NCI-H187 (cell line): ENCODE measurements around the gene EYA4.
A peak's percentile ranks its signal among the peaks of the same experiment; 100 is the strongest.

Source experiments
- DNase-seq, 2 experiments: peaks; one replicate each; lab custom pipeline; 2025; lab: John Stamatoyannopoulos, UW

Gene EYA4

GRCh38 chr6:133241086-133241900, at the start of gene EYA4:
Gene EYA4, plus strand, starts transcription at chr6:133241357. Its CDS starts 33,424 bp downstream, at chr6:133274781.
- no peak for DNase-seq

GRCh38 chr6:133193396-133193795, 47.8 kb upstream of the EYA4 start:
- no peak for DNase-seq

- peak; percentile 7 to 66 for DNase-seq
Measured at GRCh38 chr6:133198725-133199124, 42.4 kb upstream of the EYA4 start.

GRCh38 chr6:133201231-133201630, 39.9 kb upstream of the EYA4 start:
- DNase-seq, result no peak

GRCh38 chr6:133202610-133203343, 38.4 kb upstream of the EYA4 start:
- no peak for DNase-seq

- DNase-seq, result no peak
Measured at GRCh38 chr6:133203344-133203697, 37.8 kb upstream of the EYA4 start.

GRCh38 chr6:133205304-133205703, 35.9 kb upstream of the EYA4 start:
- DNase-seq, result no peak

GRCh38 chr6:133206942-133207341, 34.2 kb upstream of the EYA4 start:
- DNase-seq, result no peak

- no peak for DNase-seq
Measured at GRCh38 chr6:133207754-133208153, 33.4 kb upstream of the EYA4 start.

- no peak for DNase-seq
Measured at GRCh38 chr6:133208183-133208755, 32.9 kb upstream of the EYA4 start.

GRCh38 chr6:133214267-133214666, 26.9 kb upstream of the EYA4 start:
- no peak for DNase-seq

- DNase-seq, result no peak
Measured at GRCh38 chr6:133218852-133219251, 22.3 kb upstream of the EYA4 start.

- DNase-seq, result no peak
Measured at GRCh38 chr6:133223452-133224029, 17.6 kb upstream of the EYA4 start.

GRCh38 chr6:133225560-133225959, 15.6 kb upstream of the EYA4 start:
- no peak for DNase-seq

GRCh38 chr6:133227344-133227743, 13.8 kb upstream of the EYA4 start:
- no peak for DNase-seq

- DNase-seq, result no peak
Measured at GRCh38 chr6:133230052-133230451, 11.1 kb upstream of the EYA4 start.

GRCh38 chr6:133235221-133235620, 5.9 kb upstream of the EYA4 start:
- no peak for DNase-seq

GRCh38 chr6:133236932-133237331, 4.2 kb upstream of the EYA4 start:
- DNase-seq, result no peak

GRCh38 chr6:133240511-133241085, 559 bp upstream of the EYA4 start:
- no peak for DNase-seq

- DNase-seq, result no peak
Measured at GRCh38 chr6:133241901-133242636, 912 bp downstream of the EYA4 start.
